ENCODE measurements around the gene KPNA6. TPM values are rescaled to one million over a fixed set of nuclear protein-coding genes. Genes with fewer than 3 reads are reported as not detected.

The KPNA6 gene
- total RNA-seq, 1 donor from 2014 or later, result 60.3 TPM

GRCh38 chr1:32208891-32209328 lies 101.1 kb downstream of the KPNA6 start, which contains the start of gene DCDC2B:
DCDC2B (plus strand) TSS chr1:32209089; CDS start chr1:32209094, 5 bp downstream.
- Mint-ChIP-seq H3K9me3 (no peaks in the 10 kb centered on the region), H3K4me1 (peaks cover 56% of the 10 kb centered on the region), H3K4me3 (peak within 1 kb of the TSS; percentile 35), H3K27me3 (no peaks in the 10 kb centered on the region), H3K36me3 (ENCODE audit: low read depth) (peaks cover 11% of the 10 kb centered on the region), H3K27ac (peak within 1 kb of the TSS; percentile 24)
- ATAC-seq (ENCODE audit: low read depth), result peak; percentile 9
- ChIA-PET CTCF (interaction anchor here (0.7 kb wide), 1 partner anchor 12 kb away, joined by 4 read pairs; no protein-coding TSS in a partner anchor), POLR2A (interaction anchor here (1.5 to 4.6 kb wide), 2 partner anchors 12 to 136 kb away, joined by 8 to 18 read pairs; partner anchors contain the start of genes EIF3I, TMEM234 and TMEM39B)
- TF ChIP-seq CTCF (IDR thresholded peaks at IDR 0.05), result no peak
- DNase-seq, result no peak
- intact Hi-C loops (cut with micrococcal nuclease), result loop anchor here (1.0 kb wide), 1 partner anchor 13 kb away; the partner anchor contains the start of genes EIF3I and TMEM234

- peak; percentile 44 for TF ChIP-seq CTCF (IDR thresholded peaks at IDR 0.05)
- ChIA-PET CTCF (interaction anchor here (0.6 to 5.3 kb wide), 39 partner anchors 9 to 200 kb away, joined by 3 to 51 read pairs (median 4); partner anchors contain the start of genes BSDC1, CCDC28B, FAM167B and FAM229A), POLR2A (interaction anchor here (0.6 to 3.3 kb wide), 15 partner anchors 9 to 1166 kb away, joined by 3 to 26 read pairs (median 7); partner anchors contain the start of genes BSDC1, CCDC28B, HDAC1 and IQCC)
- Mint-ChIP-seq H3K4me3 (no peak overlapping the region), H3K9me3 (no peaks in the 10 kb centered on the region), H3K27ac (no peak overlapping the region), H3K36me3 (ENCODE audit: low read depth) (peaks cover 48% of the 10 kb centered on the region), H3K4me1 (peaks cover 21% of the 10 kb centered on the region), H3K27me3 (no peaks in the 10 kb centered on the region)
- DNase-seq (no peak), ATAC-seq (ENCODE audit: low read depth) (peak; percentile 93)
- intact Hi-C loops (cut with micrococcal nuclease), result loop anchor here (1.0 to 5.0 kb wide), 5 partner anchors 11 to 198 kb away; partner anchors contain the start of genes FAM229A, IQCC and TSSK3
Measured at GRCh38 chr1:32215629-32216480, 108.0 kb downstream of the KPNA6 start.

- intact Hi-C loops (cut with micrococcal nuclease), result loop anchor here (5.0 kb wide), 1 partner anchor 146 kb away; the partner anchor contains the start of genes FAM229A and TSSK3
- CTCF ChIA-PET, result interaction anchor here (0.7 to 5.3 kb wide), 20 partner anchors 9 to 198 kb away, joined by 3 to 51 read pairs (median 6); partner anchors contain the start of genes BSDC1, CCDC28B, FAM167B and MARCKSL1
- Mint-ChIP-seq H3K9me3 (no peaks in the 10 kb centered on the region), H3K27me3 (no peaks in the 10 kb centered on the region), H3K27ac (no peak overlapping the region), H3K36me3 (ENCODE audit: low read depth) (peaks cover 51% of the 10 kb centered on the region), H3K4me3 (no peak overlapping the region), H3K4me1 (peaks cover 28% of the 10 kb centered on the region)
- ATAC-seq (ENCODE audit: low read depth) (no peak), DNase-seq (no peak)
- no peak for TF ChIP-seq CTCF (IDR thresholded peaks at IDR 0.05)
- POLR2A ChIA-PET, result interaction anchor here (0.6 to 3.3 kb wide), 11 partner anchors 9 to 178 kb away, joined by 3 to 26 read pairs (median 9); partner anchors contain the start of genes BSDC1, CCDC28B, HDAC1 and MARCKSL1
Measured at GRCh38 chr1:32216566-32216965, 108.7 kb downstream of the KPNA6 start.

GRCh38 chr1:32219022-32219421 lies 111.2 kb downstream of the KPNA6 start:
- Mint-ChIP-seq H3K36me3 (ENCODE audit: low read depth) (peaks cover 65% of the 10 kb centered on the region), H3K27me3 (no peaks in the 10 kb centered on the region), H3K4me3 (no peak overlapping the region), H3K4me1 (peaks cover 45% of the 10 kb centered on the region), H3K9me3 (no peaks in the 10 kb centered on the region), H3K27ac (no peak overlapping the region)
- ChIA-PET CTCF (no interaction called here), POLR2A (interaction anchor here (1.2 to 3.5 kb wide), 2 partner anchors 18 to 21 kb away, joined by 3 to 16 read pairs; partner anchors contain the start of gene CCDC28B)
- intact Hi-C loops (cut with micrococcal nuclease), result loop anchor here (5.0 kb wide), 1 partner anchor 143 kb away; the partner anchor contains the start of genes FAM229A and TSSK3
- no peak for TF ChIP-seq CTCF (IDR thresholded peaks at IDR 0.05)
- no peak for ATAC-seq (ENCODE audit: low read depth)
- no peak for DNase-seq

All from activated B cell treated with CpG ODN at 0.5 μM for 24 hours (primary cell).